Upper lobe of right lung (tissue), 1 donor: ENCODE measurements around the gene HOXB5. TPM values are rescaled to one million over a fixed set of nuclear protein-coding genes. Genes with fewer than 3 reads are reported as not detected.
A peak's percentile ranks its signal among the peaks of the same experiment; 100 is the strongest.

ENCODE experiments used
- ATAC-seq: fragments of 200-7000 bp; cut with Tn5 transposase; one replicate; pipeline ENCODE4 v1.9.1; 2020; ENCODE audit warnings: mild to moderate bottlenecking, moderate library complexity
- DNase-seq: peaks from one replicate; pipeline ENCODE4 v3.0.0-alpha.2; 2020
- H3K27ac ChIP-seq: fragments of 200-600 bp; one replicate; pipeline ENCODE4 v1.8.0; 2022
- H3K27me3 ChIP-seq: fragments of 200-600 bp; one replicate; pipeline ENCODE4 v1.8.0; 2022; ENCODE audit warnings: mild to moderate bottlenecking
- H3K36me3 ChIP-seq: fragments of 200-600 bp; one replicate; pipeline ENCODE4 v1.8.0; 2022
- H3K4me1 ChIP-seq: fragments of 200-600 bp; one replicate; pipeline ENCODE4 v1.8.0; 2022
- H3K4me3 ChIP-seq: fragments of 200-600 bp; one replicate; pipeline ENCODE4 v1.8.0; 2022; ENCODE audit warnings: mild to moderate bottlenecking
- H3K9me3 ChIP-seq: fragments of 200-600 bp; one replicate; pipeline ENCODE4 v1.8.0; 2022
- intact Hi-C: fragments of 100-400 bp; cut with DNase I; formaldehyde crosslinking; loops from one replicate; pipeline ENCODE4 v1.11.0; 2022
- long read RNA-seq: library from polyadenylated mRNA; unstranded; transcript quantifications from one replicate; pipeline ENCODE4 v2.0.0, GENCODE V29; 2021
- total RNA-seq: library from RNA; stranded (reverse); fragmentation: NEBNext Ultra II Directional; extraction: Animal tissue kit (Norgen Biotek cat#: 25700); gene quantifications from one replicate; pipeline ENCODE4 v1.2.1, GENCODE V29; 2021
- TF ChIP-seq, protein P1 (sequence below): fragments of 200-600 bp; IDR thresholded peaks from one replicate; pipeline ENCODE4 v1.8.0; 2022; ENCODE audit warnings: antibody characterized with exemption
- donor health status: DM: no; HTN: yes; CAD: no; lungs with severe emphysema.

Gene HOXB5
- total RNA-seq: 4.4 TPM
- long read RNA-seq, partial matches to known transcripts: 1 of 7 reads
- long read RNA-seq, other reads (novel, unspliced or antisense): 2 of 7 reads

DNA sequence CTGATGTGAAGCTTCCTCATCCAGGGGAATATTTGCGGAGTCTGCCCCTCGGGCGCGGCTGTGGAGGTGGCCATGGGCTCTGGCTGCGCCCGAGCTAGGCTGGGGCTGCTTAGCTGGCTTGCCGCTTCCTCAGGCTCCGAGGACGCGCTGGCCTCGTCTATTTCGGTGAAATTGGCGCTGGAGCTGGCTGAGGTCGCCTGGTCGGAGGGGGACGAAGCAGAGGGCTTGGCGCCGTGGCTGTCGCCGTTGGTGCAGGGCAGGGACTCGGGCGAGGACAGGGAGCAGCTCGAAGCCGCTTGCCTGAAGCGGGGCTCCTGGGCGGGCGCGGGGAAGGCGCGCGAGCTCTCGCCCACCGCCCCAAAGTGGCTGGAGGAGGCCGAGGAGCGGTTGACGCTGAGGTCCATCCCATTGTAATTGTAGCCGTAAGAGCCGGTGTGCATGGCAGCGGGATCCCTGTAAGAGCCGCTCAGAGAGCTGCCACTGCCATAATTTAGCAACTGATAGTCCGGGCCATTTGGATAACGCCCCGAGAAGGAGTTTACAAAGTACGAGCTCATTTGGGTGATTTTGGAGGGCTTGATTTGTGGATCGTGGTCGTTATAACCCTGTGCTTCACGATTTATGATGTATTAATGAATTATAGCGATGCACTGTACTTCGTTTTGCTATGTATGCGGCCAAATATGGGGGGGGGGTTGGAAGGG lies at the start of gene HOXB5:
Gene HOXB5 (minus strand): TSS at position 654 of the 704 bp plus-strand sequence. CDS start 97 bp downstream, at position 557.
- Histone ChIP-seq H3K4me3 (peak within 1 kb of the TSS; percentile 55), H3K36me3 (no peaks in the 10 kb centered on the region), H3K27ac (peak within 1 kb of the TSS; percentile 85), H3K27me3 (peaks cover 80% of the 10 kb centered on the region), H3K4me1 (peaks cover 28% of the 10 kb centered on the region), H3K9me3 (no peaks in the 10 kb centered on the region)
- intact Hi-C loops: loop anchor here (5.0 kb wide), 1 partner anchor 241 kb away; no protein-coding TSS in a partner anchor
- no peak for DNase-seq
- TF ChIP-seq, protein P1, sequence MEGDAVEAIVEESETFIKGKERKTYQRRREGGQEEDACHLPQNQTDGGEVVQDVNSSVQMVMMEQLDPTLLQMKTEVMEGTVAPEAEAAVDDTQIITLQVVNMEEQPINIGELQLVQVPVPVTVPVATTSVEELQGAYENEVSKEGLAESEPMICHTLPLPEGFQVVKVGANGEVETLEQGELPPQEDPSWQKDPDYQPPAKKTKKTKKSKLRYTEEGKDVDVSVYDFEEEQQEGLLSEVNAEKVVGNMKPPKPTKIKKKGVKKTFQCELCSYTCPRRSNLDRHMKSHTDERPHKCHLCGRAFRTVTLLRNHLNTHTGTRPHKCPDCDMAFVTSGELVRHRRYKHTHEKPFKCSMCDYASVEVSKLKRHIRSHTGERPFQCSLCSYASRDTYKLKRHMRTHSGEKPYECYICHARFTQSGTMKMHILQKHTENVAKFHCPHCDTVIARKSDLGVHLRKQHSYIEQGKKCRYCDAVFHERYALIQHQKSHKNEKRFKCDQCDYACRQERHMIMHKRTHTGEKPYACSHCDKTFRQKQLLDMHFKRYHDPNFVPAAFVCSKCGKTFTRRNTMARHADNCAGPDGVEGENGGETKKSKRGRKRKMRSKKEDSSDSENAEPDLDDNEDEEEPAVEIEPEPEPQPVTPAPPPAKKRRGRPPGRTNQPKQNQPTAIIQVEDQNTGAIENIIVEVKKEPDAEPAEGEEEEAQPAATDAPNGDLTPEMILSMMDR: no peak
- no peak for ATAC-seq

DNA sequence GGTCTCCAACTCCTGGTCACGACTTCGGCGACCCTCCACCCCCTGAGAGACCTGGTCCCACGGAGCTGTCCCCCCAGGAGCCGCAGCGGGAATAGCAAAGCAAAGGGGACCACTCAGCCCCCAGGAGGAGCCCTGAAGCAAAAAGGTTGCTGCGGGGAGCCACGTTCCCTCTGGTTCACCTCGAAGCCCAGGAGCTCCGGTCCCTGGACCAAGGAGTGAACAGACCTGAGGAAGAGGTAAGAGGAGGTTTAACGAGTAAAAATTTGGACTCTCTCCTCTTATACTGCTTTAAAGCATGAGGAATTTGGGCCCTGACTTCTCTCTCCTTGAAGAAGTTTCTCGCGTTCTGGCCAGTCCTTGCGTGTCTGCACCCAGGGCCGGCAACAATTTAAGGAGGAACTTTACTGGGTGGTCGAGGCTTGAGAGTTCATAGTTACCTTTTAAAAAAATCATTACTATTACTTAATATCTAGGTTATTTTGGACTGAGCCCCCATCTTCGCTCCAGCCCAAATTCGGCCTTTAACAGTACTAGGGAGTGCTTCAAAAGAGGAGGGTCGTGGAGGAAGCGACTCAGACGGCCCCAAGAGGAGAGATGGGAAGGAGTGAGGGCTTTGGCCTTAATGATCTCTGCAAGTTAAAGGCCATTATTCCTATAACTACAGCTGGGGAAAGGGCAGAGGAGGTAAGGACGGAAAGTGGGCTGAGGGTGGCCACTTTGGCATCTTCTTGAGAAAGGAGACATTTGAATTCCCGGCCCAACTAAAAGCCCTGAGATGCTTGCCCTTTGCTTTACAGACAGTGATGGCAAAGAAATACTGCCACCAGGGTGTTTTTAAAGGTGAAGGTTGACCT lies 49.5 kb upstream of the HOXB5 start:
- DNase-seq: no peak

DNA sequence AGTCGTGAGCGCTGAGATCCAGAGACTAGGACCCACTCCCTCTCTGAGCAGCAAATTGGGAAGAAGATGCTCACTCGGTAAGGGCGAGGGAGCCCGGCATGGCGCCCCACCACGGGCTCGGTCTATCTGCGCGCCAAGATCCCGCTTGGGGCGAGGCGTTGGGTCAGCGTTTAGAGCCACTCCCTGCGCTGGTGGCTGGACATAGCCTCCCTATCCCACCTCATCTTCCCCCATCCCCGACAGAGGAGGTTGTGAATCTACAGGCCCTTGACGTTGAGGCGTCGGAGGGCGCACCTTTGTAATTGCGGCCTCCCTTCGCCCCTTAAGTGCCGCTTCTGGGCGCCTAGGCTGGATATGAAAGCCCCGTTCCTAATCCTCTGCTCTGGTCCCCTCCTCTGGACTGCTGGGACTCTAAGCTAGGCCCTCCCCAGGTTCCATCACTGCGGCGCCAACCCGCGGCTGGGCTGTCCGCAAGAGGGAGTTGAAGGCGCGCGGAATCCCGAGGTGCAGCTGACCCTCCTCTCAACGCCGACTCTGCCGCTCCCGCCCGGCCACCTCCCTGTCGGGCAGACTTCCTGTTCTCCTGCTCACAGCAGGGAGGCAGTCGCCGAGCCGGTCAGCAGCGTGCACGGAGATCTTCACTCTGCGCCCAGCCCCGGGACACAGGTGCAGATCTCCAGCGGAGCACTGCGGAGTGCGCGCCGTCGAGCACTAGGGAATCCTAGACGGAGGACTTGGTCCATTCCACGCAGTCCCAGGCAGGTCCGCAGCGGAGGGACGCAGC lies 48.7 kb upstream of the HOXB5 start:
- intact Hi-C loops: no loop called here
- Histone ChIP-seq H3K4me3 (no peak overlapping the region), H3K9me3 (no peaks in the 10 kb centered on the region), H3K27ac (no peak overlapping the region), H3K4me1 (peaks cover 2% of the 10 kb centered on the region), H3K27me3 (peaks cover 100% of the 10 kb centered on the region), H3K36me3 (no peaks in the 10 kb centered on the region)
- DNase-seq (no peak), ATAC-seq (no peak)
- TF ChIP-seq, protein P1: no peak

More for the DNA sequence above, 49.5 kb upstream of the HOXB5 start:
- Histone ChIP-seq H3K27me3 (peaks cover 100% of the 10 kb centered on the region), H3K27ac (no peak overlapping the region), H3K4me1 (peaks cover 9% of the 10 kb centered on the region), H3K4me3 (no peak overlapping the region), H3K9me3 (no peaks in the 10 kb centered on the region), H3K36me3 (no peaks in the 10 kb centered on the region)
- no peak for ATAC-seq
- TF ChIP-seq, protein P1: no peak
- intact Hi-C loops: no loop called here

DNA sequence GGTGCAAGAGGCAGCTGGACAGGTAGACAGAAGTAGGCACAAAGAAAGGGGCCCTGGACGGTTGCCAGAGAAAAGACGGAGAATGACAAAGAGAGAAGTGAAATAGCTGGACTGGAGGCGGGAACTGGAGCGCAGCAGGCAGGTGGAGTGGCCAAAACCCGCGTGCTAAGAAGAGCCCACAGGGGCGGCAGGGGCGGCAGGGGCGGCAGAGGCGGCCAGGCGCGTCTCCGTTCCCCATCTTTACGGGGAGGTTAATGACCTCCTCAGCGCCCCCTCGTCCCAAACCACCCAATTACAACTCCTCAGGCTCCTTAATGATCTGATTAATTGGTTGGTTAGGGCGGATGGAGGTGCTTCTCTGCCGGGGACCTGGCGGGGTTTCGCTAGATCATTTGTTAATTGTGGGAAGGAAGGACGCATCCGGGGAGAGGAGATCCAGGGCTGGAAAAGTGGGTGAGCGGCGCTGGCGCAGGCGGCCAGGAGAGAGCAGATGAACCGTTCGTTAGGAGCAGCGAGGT lies 48.0 kb upstream of the HOXB5 start:
- TF ChIP-seq, protein P1: no peak
- ATAC-seq (no peak), DNase-seq (no peak)
- intact Hi-C loops: no loop called here
- Histone ChIP-seq H3K27ac (no peak overlapping the region), H3K4me1 (no peaks in the 10 kb centered on the region), H3K27me3 (peaks cover 100% of the 10 kb centered on the region), H3K4me3 (no peak overlapping the region), H3K9me3 (no peaks in the 10 kb centered on the region), H3K36me3 (no peaks in the 10 kb centered on the region)

DNA sequence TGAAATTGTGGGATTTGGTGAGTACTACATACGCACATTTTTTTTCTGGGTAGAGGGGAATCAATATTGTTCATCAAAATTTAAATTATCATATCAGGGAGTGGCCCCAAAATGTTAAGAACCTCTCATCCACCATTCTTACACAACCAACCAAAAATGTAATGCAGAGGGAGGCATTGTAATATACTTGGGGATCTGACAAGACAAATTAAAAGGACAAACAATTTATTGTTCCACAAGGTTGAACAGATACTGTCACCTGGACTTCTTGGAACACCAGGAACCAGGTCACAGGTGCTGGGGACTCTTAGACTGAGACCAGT lies 47.2 kb upstream of the HOXB5 start:
- TF ChIP-seq, protein P1: no peak
- intact Hi-C loops: no loop called here
- Histone ChIP-seq H3K27ac (no peak overlapping the region), H3K4me3 (no peak overlapping the region), H3K9me3 (no peaks in the 10 kb centered on the region), H3K27me3 (peaks cover 100% of the 10 kb centered on the region), H3K4me1 (no peaks in the 10 kb centered on the region), H3K36me3 (no peaks in the 10 kb centered on the region)
- DNase-seq: no peak
- ATAC-seq: no peak
